NT2/D1 (cell line): Measurements from ENCODE around the gene IGSF9.

Experiments used
- DNase-seq: peaks from one replicate; pipeline ENCODE4 v3.0.0-alpha.2; 2011; ENCODE audit warnings: low read depth, low spot score
- H3K27me3 ChIP-seq: 2 replicates; pipeline ENCODE4 v1.6.0; 2011; ENCODE audit warnings: mild to moderate bottlenecking; ENCODE audit not compliant: insufficient read length, insufficient read depth
- H3K36me3 ChIP-seq: 2 replicates; pipeline ENCODE4 v1.6.1; 2011; ENCODE audit warnings: mild to moderate bottlenecking, low read length, mixed read lengths; ENCODE audit not compliant: insufficient read depth, insufficient read length
- H3K4me1 ChIP-seq: 2 replicates; pipeline ENCODE4 v1.5.1; 2011; ENCODE audit not compliant: insufficient read depth, insufficient read length
- H3K4me3 ChIP-seq: 2 replicates; pipeline ENCODE4 v1.5.1; 2011; ENCODE audit warnings: low read depth; ENCODE audit not compliant: insufficient read length
- H3K9ac ChIP-seq: 2 replicates; pipeline ENCODE4 v1.6.0; 2011; ENCODE audit warnings: low read depth; ENCODE audit not compliant: insufficient read length
- H3K9me3 ChIP-seq: 2 replicates; pipeline ENCODE4 v1.5.1; 2011; ENCODE audit warnings: mild to moderate bottlenecking, low read length; ENCODE audit not compliant: insufficient read depth
- SUZ12 ChIP-seq: IDR thresholded peaks from 2 replicates; pipeline ENCODE4 v1.6.1; 2011; ENCODE audit not compliant: insufficient read length, insufficient read depth; ENCODE audit errors: extremely low read depth
- YY1 ChIP-seq: IDR thresholded peaks from 2 replicates; pipeline ENCODE4 v1.6.1; 2011; ENCODE audit not compliant: insufficient read length, insufficient read depth
- ZNF274 ChIP-seq: IDR thresholded peaks from 2 replicates; pipeline ENCODE4 v1.6.1; 2011; ENCODE audit warnings: mild to moderate bottlenecking, low read depth, low read length

The IGSF9 gene

GRCh38 chr1:159944623-159945455, 574 bp downstream of the IGSF9 start:
- peak overlapping the region; percentile 58 for H3K4me3 ChIP-seq
- no peak for DNase-seq
- peaks cover 5% of the 10 kb centered on the region for H3K27me3 ChIP-seq
- no peaks in the 10 kb centered on the region for H3K9me3 ChIP-seq
- peaks cover 15% of the 10 kb centered on the region for H3K4me1 ChIP-seq
- TF ChIP-seq SUZ12 (no peak), ZNF274 (no peak), YY1 (no peak)
- H3K36me3 ChIP-seq = peaks cover 22% of the 10 kb centered on the region
- H3K9ac ChIP-seq = peak overlapping the region; percentile 66

GRCh38 chr1:159943908-159944622, 1.3 kb downstream of the IGSF9 start:
- TF ChIP-seq YY1 (no peak), SUZ12 (no peak), ZNF274 (no peak)
- H3K36me3 ChIP-seq = peaks cover 30% of the 10 kb centered on the region
- no peak for DNase-seq
- peak overlapping the region; percentile 66 for H3K9ac ChIP-seq
- peaks cover 5% of the 10 kb centered on the region for H3K27me3 ChIP-seq
- H3K4me1 ChIP-seq = peaks cover 15% of the 10 kb centered on the region
- H3K4me3 ChIP-seq = peak overlapping the region; percentile 58
- H3K9me3 ChIP-seq = no peaks in the 10 kb centered on the region

DNA sequence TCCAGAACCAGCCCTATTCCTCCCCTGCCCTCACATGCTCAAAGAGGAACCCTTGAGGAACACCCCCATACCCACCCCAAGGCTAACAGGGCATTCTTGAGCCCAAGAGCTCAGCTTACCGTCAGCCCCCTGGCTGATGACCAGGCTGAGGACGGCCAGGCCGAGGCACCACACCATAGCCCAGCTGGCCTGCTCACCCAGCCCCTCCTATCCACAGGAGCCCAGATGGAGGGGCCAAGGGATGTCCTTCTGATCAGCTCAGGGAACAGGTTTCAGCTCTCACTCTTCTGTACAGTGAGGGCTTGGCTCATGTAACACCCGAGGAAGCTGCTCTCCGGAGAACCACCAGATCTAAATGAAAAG, 2.2 kb downstream of the IGSF9 start:
- Histone ChIP-seq H3K9ac (no peak overlapping the region), H3K27me3 (peaks cover 5% of the 10 kb centered on the region), H3K36me3 (peaks cover 35% of the 10 kb centered on the region), H3K9me3 (no peaks in the 10 kb centered on the region), H3K4me3 (no peak overlapping the region), H3K4me1 (peaks cover 15% of the 10 kb centered on the region)
- TF ChIP-seq ZNF274 (no peak), SUZ12 (no peak), YY1 (no peak)
- DNase-seq = no peak

- DNase-seq = no peak
- TF ChIP-seq SUZ12 (no peak), YY1 (no peak), ZNF274 (no peak)
- H3K4me3 ChIP-seq = no peak overlapping the region
- H3K9me3 ChIP-seq = no peaks in the 10 kb centered on the region
- H3K36me3 ChIP-seq = peaks cover 38% of the 10 kb centered on the region
- no peak overlapping the region for H3K9ac ChIP-seq
- H3K27me3 ChIP-seq = peaks cover 5% of the 10 kb centered on the region
- H3K4me1 ChIP-seq = peaks cover 18% of the 10 kb centered on the region
Observed at GRCh38 chr1:159942632-159943277, 2.7 kb downstream of the IGSF9 start.

- no peak for TF ChIP-seq ZNF274
- TF ChIP-seq SUZ12 = no peak
- TF ChIP-seq YY1 = no peak
- H3K27me3 ChIP-seq = peaks cover 5% of the 10 kb centered on the region
- H3K9me3 ChIP-seq = no peaks in the 10 kb centered on the region
- H3K9ac ChIP-seq = peak overlapping the region; percentile 12
- H3K36me3 ChIP-seq = peaks cover 41% of the 10 kb centered on the region
- no peak for DNase-seq
- peaks cover 25% of the 10 kb centered on the region for H3K4me1 ChIP-seq
- H3K4me3 ChIP-seq = no peak overlapping the region
Observed at GRCh38 chr1:159941591-159942560, 3.5 kb downstream of the IGSF9 start.

GRCh38 chr1:159941141-159941540, 4.3 kb downstream of the IGSF9 start:
- no peaks in the 10 kb centered on the region for H3K9me3 ChIP-seq
- DNase-seq = peak; percentile 49
- peaks cover 5% of the 10 kb centered on the region for H3K27me3 ChIP-seq
- H3K4me1 ChIP-seq = peaks cover 33% of the 10 kb centered on the region
- TF ChIP-seq SUZ12 (no peak), ZNF274 (no peak), YY1 (no peak)
- H3K9ac ChIP-seq = peak overlapping the region; percentile 12
- no peak overlapping the region for H3K4me3 ChIP-seq
- peaks cover 43% of the 10 kb centered on the region for H3K36me3 ChIP-seq
